Anterior cingulate cortex (tissue), 58 donors: ENCODE data around the gene MMD.

ENCODE experiments used
- DNase-seq, 58 donors: peaks; one replicate each; lab custom pipeline; 2025; lab: John Stamatoyannopoulos, UW

MMD gene

GRCh38 chr17:55356434-55357328, 65.0 kb downstream of the MMD start:
- peak in 45 of 58 donors; percentile 3 to 73 (median 32) for DNase-seq

- DNase-seq, result no peak
Observed at GRCh38 chr17:55354941-55355340, 66.7 kb downstream of the MMD start.

GRCh38 chr17:55354010-55354409, 67.6 kb downstream of the MMD start:
- no peak for DNase-seq

- no peak for DNase-seq
Observed at GRCh38 chr17:55351226-55351625, 70.4 kb downstream of the MMD start.

- no peak for DNase-seq
Observed at GRCh38 chr17:55350825-55351205, 70.8 kb downstream of the MMD start.

- DNase-seq, result peak in 43 of 58 donors; percentile 3 to 78 (median 15)
Observed at GRCh38 chr17:55348749-55349354, 72.8 kb downstream of the MMD start.

GRCh38 chr17:55347341-55347740, 74.3 kb downstream of the MMD start:
- no peak for DNase-seq

GRCh38 chr17:55346658-55347057, 75.0 kb downstream of the MMD start:
- no peak for DNase-seq

GRCh38 chr17:55345132-55345531, 76.5 kb downstream of the MMD start:
- DNase-seq, result no peak

- no peak for DNase-seq
Observed at GRCh38 chr17:55344514-55344997, 77.1 kb downstream of the MMD start.

GRCh38 chr17:55343900-55344513, 77.6 kb downstream of the MMD start:
- DNase-seq, result no peak

GRCh38 chr17:55342800-55343585, 78.6 kb downstream of the MMD start:
- no peak for DNase-seq
